ENCODE results near the gene OPN5. TPM values are rescaled to one million over a fixed set of nuclear protein-coding genes. Genes with fewer than 3 reads are reported as not detected.

OPN5 gene
- total and polyA plus RNA-seq, 2 experiments from 2014 or later: not detected

DNA sequence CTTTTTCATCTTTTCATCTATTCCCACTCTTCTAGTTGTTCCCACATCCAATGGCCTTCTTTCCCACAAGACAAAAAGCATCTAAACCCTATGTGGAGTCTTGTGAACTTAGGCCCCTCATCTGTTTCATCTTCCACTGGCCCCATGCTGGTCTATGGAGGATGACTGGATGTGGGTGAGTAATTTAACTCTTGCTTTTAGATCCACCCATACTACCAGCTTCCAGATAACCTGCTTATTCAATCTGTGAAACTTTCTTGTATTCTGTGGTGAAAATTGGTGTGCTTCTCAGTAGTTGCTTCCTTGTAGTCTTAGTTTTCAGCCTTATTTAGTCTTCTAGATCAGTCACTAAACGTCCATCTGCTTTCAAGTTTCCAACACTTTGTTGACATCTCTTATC, 64.9 kb downstream of the OPN5 start (continued):
- TF ChIP-seq ZNF462 (CRISPR knock-in tag; IDR thresholded peaks at IDR 0.05) (no peak), STAT1 (IDR thresholded peaks at IDR 0.05; ENCODE audit: unreplicated experiment) (no peak), CTCF (conservative IDR thresholded peaks at IDR 0.05; ENCODE audit: low read depth in 2 of 2) (no peak), JUNB (IDR thresholded peaks at IDR 0.05; ENCODE audit: unreplicated experiment) (no peak), NANOG (IDR thresholded peaks at IDR 0.05; ENCODE audit: borderline replicate concordance) (no peak)

- Histone ChIP-seq H3K4me1 (ENCODE audit: insufficient read depth) (no peaks in the 10 kb centered on the region), H2AFZ (no peak overlapping the region), H3K27ac (ENCODE audit: low read depth) (no peak overlapping the region), H3K4me2 (no peak overlapping the region), H3K36me3 (ENCODE audit: insufficient read depth) (no peaks in the 10 kb centered on the region), H3F3A (replicated peaks; ENCODE audit: low read depth) (no peaks in the 10 kb centered on the region), H3K79me2 (replicated peaks; ENCODE audit: insufficient read depth) (no peaks in the 10 kb centered on the region), H3K9me2 (ENCODE audit: insufficient read depth) (peaks cover 13% of the 10 kb centered on the region; the same call in 1 of the 2 replicates), H4K20me1 (replicated peaks; ENCODE audit: insufficient read depth) (no peaks in the 10 kb centered on the region), H3K4me3 (no peak overlapping the region), H3K27me3 (ENCODE audit: insufficient read depth) (no peaks in the 10 kb centered on the region)
- no peak for DNase-seq (ENCODE audit: low spot score)
- no peaks in the 10 kb centered on the region for H3K36me3 Mint-ChIP-seq (ENCODE audit: low read depth)
- H3K9me3 Mint-ChIP-seq: no peaks in the 10 kb centered on the region
- H3K4me3 Mint-ChIP-seq: no peak overlapping the region
- H3K4me1 Mint-ChIP-seq: peaks cover 6% of the 10 kb centered on the region
- no peak for ATAC-seq
- H3K27me3 Mint-ChIP-seq (ENCODE audit: insufficient read depth, low read depth, poor library complexity): no peaks in the 10 kb centered on the region
- no peak overlapping the region for H3K27ac Mint-ChIP-seq
- no peak for TF ChIP-seq ZNF114 (CRISPR knock-in tag; IDR thresholded peaks at IDR 0.05)
- no peak for TF ChIP-seq CTCF (conservative IDR thresholded peaks at IDR 0.05; ENCODE audit: low read depth in 2 of 2)
- TF ChIP-seq EZH2phosphoT487 (IDR thresholded peaks at IDR 0.05; ENCODE audit: unreplicated experiment): no peak
- no peak for TF ChIP-seq STAT1 (IDR thresholded peaks at IDR 0.05; ENCODE audit: unreplicated experiment)
- no peak for TF ChIP-seq CREB1 (CRISPR knock-in tag; IDR thresholded peaks at IDR 0.05; ENCODE audit: low read depth)
- TF ChIP-seq POLR2AphosphoS5 (IDR thresholded peaks at IDR 0.05; ENCODE audit: low read depth): no peak
- no peak for TF ChIP-seq JUNB (IDR thresholded peaks at IDR 0.05; ENCODE audit: unreplicated experiment)
- TF ChIP-seq, protein P1, sequence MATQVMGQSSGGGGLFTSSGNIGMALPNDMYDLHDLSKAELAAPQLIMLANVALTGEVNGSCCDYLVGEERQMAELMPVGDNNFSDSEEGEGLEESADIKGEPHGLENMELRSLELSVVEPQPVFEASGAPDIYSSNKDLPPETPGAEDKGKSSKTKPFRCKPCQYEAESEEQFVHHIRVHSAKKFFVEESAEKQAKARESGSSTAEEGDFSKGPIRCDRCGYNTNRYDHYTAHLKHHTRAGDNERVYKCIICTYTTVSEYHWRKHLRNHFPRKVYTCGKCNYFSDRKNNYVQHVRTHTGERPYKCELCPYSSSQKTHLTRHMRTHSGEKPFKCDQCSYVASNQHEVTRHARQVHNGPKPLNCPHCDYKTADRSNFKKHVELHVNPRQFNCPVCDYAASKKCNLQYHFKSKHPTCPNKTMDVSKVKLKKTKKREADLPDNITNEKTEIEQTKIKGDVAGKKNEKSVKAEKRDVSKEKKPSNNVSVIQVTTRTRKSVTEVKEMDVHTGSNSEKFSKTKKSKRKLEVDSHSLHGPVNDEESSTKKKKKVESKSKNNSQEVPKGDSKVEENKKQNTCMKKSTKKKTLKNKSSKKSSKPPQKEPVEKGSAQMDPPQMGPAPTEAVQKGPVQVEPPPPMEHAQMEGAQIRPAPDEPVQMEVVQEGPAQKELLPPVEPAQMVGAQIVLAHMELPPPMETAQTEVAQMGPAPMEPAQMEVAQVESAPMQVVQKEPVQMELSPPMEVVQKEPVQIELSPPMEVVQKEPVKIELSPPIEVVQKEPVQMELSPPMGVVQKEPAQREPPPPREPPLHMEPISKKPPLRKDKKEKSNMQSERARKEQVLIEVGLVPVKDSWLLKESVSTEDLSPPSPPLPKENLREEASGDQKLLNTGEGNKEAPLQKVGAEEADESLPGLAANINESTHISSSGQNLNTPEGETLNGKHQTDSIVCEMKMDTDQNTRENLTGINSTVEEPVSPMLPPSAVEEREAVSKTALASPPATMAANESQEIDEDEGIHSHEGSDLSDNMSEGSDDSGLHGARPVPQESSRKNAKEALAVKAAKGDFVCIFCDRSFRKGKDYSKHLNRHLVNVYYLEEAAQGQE (IDR thresholded peaks at IDR 0.05; ENCODE audit: unreplicated experiment): no peak
Measured at GRCh38 chr6:47851091-47851490, 69.3 kb downstream of the OPN5 start.

All from GM23338 (cell line).